HG02623 (cell line): ENCODE results near the gene IGF2BP2.

ENCODE experiments used
- ATAC-seq: cut with Tn5 transposase; IDR thresholded peaks from one replicate; pipeline ENCODE4 v1.9.1; 2021; ENCODE audit warnings: moderate library complexity; ENCODE audit not compliant: unreplicated experiment

IGF2BP2 gene

DNA sequence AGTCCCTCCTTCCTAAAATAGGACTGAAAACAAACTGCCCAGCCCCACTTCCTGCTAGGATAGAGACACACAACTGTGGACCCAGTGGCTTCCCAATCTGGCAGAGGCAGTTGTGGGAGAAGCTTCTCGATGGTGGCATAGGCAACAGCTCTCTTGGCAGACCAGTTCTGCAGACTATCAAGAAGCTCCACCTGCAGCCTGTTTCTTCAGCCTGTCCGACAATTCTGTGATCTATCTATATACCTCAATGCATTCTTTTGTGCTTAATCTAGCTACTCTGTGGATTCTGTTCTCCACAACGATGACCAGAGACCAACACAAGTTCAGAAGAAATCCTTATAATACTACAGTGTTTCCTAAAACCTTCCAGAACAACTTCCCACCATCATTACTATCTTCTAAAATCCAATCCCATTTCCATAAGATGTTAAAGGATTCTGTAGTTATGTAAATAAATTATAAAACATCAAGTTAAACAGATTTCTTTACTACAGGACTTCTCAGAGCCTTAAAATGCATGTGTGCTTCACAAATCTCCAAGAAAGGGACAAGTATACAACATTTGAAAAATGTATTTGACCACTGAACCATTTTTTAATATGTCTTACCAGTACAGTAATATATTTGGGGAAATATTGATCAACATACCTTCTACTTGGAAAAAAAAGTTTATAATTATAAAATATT lies 57.7 kb downstream of the IGF2BP2 start:
- ATAC-seq, result no peak

DNA sequence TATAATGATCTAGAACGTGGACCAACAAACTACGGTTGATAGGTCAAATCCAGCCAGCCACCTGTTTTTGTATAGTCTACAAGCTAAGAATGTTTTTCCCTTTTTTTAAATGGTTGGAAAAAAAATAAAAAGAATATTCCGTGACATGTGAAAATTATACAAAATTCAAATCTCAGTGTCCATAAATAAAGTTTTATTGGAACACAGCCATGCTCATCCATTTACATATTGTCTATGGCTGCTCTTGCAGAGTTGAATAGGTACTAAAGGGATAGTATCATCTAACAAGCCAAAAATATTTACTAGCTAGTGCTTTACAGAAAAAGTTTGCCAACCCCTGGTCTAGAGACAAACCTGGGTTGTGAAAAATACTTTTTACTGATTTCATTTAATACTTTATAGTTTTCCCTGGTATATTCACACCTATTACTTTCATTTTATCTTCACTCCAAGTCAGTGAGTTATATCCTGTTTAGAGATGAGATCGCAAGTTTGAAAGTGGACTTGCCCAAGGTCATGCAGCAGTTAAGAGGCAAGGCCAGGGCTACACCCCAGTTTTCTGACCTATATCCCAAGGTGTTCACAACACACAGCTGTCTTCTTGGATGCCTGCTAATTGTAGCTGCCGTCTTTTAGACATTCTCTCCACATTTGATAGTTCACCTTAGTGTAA lies 58.4 kb downstream of the IGF2BP2 start:
- no peak for ATAC-seq

DNA sequence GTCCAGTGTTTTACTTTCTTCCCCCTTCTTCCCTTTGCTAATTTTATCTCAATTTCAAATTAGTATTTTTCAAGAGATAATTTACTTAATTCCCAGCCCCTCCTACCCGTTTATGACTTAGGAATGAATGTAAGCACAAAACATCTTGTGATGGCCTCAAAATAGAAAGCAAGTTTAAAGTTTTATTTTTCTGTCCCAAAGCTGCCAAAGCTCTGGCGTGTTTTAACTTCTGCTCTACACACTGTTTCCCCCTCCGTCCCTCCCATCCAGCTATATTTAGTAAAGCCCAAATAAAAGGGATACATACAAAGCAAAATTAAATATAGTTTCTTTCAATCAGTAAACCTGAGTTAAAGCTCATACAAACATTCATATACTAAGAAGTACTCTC lies 59.9 kb downstream of the IGF2BP2 start:
- ATAC-seq, result no peak

DNA sequence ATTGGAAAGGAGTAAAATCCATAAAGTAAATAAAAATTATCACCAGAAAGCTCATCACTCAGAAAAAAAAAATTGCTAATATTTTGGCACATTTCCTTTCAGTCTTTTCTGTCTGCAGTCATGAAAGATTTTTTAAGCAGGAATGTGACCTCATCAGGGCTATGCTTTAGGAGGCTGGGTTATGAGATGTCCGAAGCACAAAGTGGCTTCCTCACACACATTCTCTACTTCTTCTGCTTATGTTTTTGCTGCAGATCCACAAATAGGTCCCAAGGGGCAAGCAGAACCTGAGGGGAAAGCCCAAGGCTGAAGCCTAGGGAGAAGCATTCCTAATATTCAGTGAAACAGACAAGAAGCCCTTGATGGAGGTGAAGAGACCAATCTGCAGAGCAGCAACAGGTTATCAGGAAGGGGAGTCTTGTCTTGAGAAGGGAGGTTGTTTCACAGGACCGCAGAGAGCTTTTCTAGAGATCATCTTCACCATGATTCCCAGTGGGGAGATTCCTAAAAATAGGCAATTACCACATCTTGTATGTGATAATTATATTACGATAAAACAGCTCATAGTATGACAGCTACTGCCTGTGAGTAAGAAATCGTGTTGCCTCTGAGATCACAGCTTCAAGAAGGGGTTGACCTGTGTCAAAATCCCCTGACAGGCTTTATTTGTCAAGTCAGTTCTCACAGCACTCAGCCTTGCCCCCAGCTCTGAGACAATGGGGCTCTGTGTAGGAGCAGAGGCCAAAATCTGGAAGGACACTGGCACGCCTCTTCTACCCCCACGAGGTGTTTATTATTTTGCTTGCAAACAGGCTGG lies 60.5 kb downstream of the IGF2BP2 start:
- ATAC-seq, result no peak

DNA sequence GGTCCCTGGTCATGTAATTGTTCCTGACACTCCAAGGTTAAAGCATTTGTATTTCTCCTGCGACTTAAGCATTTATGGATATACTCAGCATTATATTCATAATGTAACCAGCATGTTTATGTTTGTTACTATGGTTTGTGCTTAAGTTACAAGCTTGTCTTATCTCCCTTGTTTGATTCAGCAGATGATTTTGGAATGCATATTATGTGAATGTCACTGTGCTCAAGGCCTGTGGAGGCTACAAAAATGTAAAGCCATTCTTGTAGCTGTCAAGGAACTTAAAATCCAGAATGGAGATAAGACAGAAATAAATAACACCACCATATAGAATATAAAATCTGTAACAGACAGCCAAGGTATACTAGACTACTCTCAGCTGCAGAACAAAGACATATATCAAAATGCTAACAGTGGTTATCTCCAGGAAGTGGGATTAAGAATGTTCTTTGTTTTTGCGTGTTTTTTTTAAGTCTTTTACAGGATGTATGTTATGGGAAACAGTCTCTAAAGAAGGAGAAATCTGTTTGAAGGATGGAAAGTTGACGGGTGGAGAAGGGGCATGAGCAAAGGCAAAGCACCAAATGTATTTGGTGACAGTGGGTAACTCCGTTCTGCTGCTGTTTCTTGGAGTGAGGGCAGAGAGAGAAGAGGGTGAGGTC lies 61.4 kb downstream of the IGF2BP2 start:
- no peak for ATAC-seq

DNA sequence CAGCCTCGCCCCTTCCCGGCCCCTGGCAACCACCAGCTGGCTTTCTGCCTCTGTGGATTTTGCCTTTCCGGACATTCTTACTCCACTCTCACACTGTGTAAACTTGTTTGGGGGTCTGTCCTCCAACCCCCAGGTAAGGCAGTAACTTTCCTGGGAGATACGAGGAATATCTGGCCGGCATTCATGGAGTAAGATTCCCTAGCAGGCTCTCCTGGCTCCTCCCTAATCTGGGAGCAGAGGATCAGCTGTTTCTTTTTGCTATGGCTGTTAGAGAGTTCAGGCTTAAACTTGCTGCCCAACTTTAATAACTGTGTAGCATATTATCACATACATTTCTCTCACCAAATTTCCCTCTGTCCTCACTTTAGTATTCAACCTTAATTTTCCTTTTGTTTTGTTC lies 64.3 kb downstream of the IGF2BP2 start:
- ATAC-seq, result no peak

DNA sequence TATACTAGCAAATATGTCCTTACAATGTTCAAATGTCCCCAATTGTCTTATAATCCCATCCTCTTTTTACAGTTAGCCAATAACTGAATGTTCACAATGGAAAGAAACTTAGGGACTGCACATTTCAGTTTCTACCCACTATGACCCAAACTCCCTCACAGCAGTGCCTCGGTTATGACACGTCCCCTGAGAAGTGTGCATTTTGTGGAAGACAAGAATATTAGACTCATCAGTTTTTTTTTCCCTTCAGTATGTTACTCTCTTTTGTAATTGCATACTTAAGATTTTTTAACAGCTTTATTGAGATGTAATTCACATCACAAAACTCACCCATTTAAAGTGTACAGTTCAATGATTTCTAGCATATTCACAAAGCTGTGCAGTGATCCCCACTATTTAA lies 64.8 kb downstream of the IGF2BP2 start:
- ATAC-seq, result no peak

DNA sequence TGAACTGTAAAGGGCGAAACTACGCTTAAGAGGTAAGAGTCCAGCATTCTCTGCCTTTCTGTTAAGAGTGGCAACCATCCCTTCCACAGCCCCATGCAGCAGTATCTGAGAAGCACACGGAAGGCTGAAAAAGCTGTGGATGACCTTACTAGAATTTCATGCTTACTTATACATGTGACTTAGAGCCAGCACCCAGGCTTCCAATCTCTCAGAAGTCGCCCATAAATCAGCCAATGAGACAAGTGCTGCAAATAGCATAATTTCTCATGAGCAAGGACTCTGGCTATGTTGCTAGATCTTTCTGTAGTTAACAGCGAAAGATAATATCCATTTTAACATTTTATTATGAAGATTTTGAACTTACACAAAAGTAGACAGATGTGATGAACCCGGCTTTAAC lies 65.3 kb downstream of the IGF2BP2 start:
- ATAC-seq, result no peak

DNA sequence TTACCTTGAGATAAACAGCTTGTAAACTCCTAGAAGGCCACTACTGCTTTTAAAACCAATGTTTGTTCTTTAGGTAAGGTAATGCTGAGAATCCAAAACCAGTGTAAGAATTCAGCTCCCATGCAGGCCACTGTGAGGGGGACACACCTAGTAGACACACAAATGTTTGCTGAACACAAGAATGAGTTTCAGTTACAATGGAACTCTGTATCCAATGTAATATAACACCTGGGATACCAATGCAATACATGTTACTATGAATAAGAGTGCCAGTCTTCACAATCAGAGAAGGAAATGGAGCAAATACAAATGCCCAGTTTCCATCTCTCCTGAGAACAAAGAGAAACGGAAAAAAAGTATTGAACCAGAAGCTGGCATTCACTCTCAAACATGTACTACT lies 65.9 kb downstream of the IGF2BP2 start:
- no peak for ATAC-seq

DNA sequence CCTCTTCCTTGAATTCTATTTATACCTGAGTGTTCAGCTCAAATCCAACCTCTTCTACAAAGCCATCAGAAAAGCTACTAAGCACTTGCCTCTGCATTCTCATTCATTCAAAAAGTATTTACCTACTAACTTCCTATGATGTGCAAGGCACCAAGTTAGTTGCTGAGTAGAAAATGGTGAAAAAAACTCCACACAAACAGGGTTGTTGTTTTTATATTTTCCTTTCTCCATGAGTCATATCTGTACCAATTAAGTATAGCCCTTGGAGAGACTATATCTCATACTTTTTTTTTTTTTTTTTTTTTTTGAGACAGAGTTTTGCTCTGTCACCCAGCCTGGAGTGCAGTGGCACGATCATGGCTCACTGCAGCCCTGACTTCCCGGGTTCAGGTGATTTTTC lies 67.7 kb downstream of the IGF2BP2 start:
- ATAC-seq, result no peak

DNA sequence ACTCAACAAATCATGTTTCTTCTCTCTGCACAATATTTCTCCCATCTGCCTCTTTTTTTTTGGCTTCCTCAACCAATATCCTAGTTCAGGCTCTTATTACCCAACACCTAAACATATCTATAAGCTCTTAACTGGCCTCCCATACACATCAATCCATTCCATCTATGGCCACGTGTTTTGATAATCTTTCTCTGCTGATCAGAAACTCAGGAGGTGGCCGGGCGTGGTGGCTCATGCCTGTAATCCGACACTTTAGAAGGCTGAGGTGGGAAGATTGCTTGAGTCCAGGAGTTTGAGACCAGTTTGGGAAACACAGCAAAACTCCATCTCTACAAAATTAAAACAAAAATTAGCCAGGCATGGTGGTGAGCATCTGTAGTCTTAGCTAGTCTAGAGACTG lies 68.4 kb downstream of the IGF2BP2 start:
- no peak for ATAC-seq

DNA sequence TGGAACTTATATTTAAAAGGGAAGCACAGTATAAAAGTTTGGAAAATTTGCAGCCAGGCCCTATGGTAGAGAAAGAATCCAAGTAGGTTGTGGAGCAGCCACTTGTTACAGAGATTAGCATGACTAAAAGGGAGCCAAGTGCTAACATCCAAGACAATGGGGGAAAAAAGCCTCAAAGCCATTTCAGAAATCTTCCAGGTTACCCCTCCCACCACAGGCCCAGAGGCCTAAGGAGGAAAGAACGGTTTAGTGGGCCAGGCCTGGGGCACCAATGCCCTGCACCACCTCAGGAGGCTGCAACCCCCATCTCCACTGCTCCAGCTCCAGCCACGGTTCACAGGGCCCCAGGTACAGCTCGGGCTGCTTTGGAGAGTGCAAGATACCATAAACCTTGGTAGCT lies 69.9 kb downstream of the IGF2BP2 start:
- ATAC-seq, result no peak

DNA sequence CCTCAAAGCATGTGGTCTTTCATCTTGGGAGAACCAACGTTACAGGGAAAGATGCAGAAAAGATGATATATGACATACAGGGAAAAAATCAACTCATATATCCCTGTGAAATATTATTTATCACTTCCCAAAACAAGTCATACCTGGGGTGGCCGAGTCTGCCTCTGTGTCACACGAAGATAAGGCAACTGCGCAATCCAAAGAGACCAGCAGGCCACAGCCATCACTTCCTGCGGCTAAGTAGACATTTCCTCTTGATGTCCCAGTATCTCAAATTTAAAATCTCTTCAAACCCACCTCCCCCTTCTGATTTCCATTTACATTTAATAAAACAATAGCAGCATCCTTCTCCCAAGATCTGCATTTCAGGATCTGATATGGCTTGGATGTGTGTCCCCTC lies 71.5 kb downstream of the IGF2BP2 start:
- ATAC-seq, result no peak

DNA sequence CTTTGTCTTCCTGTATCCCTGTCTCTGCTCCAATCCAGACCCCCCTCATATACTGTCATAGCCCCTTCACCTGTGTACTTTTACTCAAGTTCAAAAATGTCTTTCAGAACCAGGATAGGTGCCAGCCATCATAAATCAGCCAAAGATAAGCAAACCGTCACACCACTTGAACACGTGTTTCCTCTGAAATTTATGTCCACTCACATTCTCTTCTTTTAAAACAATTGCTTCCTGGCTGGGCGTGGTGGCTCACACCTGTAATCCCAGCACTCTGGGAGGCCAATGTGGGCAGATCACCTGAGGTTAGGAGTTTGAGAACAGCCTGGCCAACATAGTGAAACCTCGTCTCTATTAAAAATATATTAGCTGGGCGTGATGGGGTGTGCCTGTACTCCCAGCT lies 74.1 kb downstream of the IGF2BP2 start:
- ATAC-seq, result no peak

DNA sequence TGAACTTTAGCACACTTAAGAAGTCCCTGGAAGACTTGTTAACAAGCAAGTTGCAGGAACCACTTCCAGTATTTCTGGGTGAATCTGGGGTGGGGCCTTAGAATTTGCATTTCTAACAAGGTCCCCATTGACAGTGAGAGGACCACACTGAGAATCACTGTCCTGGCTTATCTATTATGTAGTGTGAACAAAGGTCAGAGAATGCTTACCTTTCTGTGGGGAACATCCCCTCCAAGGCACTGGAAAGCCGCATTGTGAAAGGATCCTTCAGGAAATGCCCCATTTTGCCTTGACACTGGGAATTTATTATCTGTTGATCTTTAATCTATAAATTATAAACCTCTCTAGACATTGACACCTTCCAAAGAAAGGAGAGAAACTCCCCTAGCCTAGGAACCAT lies 74.8 kb downstream of the IGF2BP2 start:
- ATAC-seq, result no peak

DNA sequence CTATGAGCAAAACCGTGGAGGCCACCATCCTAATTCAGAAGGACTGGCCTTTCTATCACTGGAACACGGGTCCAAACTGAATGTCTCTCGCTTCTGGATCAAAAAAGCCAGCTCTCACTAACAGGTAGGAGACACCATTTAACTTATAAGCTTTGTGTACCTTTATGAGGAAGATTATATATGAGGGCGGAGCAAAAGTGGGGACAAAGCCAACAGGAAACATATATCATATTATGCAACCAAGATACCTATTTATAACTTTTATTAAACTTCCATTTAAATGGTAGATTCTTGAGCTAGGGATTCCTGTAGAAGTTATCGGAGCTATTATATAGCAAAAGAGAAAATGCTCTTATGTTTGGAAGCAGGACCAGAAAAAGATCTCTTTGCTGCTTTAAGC lies 78.4 kb downstream of the IGF2BP2 start:
- ATAC-seq, result no peak

DNA sequence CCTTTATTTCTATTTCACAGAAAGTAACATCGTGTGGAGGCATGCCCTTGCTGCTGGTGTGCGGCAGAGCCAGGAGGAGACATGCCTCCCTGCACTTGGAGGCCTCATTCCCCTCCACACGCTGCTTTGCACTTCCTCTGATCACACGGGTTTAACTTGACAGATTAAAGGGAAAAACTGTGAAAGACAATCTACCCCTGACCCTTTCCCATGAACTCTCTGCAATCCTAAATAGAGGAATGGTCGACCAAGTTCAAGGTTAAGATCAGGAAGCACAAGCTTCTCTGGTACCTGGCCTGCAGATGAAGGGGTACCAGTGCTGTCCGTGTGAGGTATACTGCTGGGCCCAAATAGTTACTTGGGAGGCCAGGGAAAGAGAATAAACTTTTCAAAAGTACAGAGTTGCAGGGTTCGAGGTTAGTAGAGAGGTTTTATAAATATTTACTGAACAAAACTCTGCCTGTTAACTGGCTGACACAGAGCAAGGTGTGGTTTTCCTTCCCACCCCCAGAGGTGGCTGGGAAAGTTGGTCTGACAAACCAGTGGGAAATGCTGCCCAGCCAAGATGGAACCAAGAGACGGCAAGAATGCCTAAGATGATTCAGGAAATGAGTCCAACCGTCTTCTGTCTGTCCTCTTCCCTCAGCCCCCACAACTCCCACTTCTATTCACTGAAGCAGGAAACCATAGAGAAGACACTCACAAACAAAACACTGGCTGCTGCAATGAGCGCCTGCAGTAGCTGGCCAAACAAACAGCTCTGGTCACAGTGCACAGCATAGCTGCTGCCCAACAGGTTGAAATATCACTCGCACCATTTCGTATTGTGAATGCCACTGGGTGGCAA lies 79.6 kb downstream of the IGF2BP2 start:
- peak; percentile 57 for ATAC-seq

DNA sequence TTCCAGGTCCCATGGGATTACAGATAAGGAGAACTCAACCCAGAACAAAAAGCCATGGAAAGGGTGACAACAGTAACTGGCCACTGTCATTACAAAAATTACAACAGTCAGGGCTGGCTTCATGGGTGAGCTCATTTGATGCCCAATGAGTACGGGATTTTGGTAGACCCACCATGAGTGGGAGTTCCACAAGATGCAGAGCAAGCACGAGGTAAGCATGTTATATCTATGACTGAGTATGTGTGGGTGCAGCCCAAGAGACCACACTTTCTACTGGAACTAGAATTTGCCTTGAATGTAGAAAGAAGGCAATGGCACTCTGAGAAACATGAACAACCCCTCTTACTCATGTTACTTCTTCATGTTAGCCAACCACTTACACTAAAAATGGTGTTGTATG lies 83.3 kb downstream of the IGF2BP2 start:
- no peak for ATAC-seq

DNA sequence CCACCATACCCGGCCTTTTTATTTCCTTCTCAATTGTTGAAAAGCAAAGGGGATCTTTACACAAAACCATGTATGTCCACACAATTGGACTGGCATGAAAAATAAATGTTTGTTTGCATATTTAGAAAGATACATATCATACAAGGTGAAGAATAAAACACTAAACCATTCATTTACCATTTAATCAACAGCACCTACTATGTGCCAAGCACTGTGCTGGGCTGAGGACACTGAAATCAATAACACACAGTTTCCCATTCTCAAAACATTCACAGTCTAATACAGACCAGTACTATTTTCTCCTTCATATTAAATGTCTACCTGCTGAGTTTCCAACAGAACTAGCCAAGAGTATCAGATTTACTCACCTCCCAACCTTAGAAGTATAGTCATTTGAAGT lies 84.7 kb downstream of the IGF2BP2 start:
- no peak for ATAC-seq

DNA sequence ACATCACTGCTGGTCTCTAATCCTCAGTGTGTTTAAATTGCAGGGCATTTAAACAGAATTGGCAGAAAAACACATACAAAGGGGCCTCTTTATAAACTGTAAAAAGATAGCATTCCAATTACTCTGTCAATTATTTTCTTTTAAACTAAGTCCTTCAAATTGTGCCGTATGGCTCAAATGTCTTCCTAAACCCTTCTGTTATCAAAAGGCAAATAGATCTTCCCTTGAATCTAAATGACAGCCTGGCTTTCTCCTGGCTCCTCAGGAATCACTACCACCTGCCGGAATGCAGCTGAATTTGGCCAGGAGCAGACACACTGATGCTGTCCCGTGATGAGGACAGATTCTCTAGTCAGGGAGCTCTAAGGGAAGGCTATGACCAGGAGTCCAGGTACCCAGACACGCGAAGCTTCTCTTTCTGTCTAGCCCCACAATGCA lies 85.6 kb downstream of the IGF2BP2 start:
- ATAC-seq, result no peak
